ENCODE measurements around the gene ZBTB20.
"Not testable (repeated sequence)": the region's sequence is repeated elsewhere in the genome, so short reads cannot be mapped to it uniquely, and the experiment has no call there.

The ZBTB20 gene

GRCh38 chr3:115146418-115147328, at the start of gene ZBTB20:
Gene ZBTB20, minus strand, starts transcription at chr3:115147288.
- DNase-seq = peak; percentile 45

- DNase-seq = no peak
Measured at GRCh38 chr3:115194476-115194875, 47.4 kb upstream of the ZBTB20 start.

- no peak for DNase-seq
Measured at GRCh38 chr3:115190747-115191146, 43.7 kb upstream of the ZBTB20 start.

- DNase-seq = peak; percentile 13
Measured at GRCh38 chr3:115187149-115187757, 40.2 kb upstream of the ZBTB20 start.

- DNase-seq = no peak
Measured at GRCh38 chr3:115186351-115187148, 39.5 kb upstream of the ZBTB20 start.

- DNase-seq = not testable (repeated sequence)
Measured at GRCh38 chr3:115184859-115185572, 37.9 kb upstream of the ZBTB20 start.

GRCh38 chr3:115178930-115179329, 31.8 kb upstream of the ZBTB20 start:
- DNase-seq = not testable (repeated sequence)

GRCh38 chr3:115169808-115170207, 22.7 kb upstream of the ZBTB20 start:
- DNase-seq = no peak

GRCh38 chr3:115165701-115166100, 18.6 kb upstream of the ZBTB20 start:
- no peak for DNase-seq

- no peak for DNase-seq
Measured at GRCh38 chr3:115165266-115165665, 18.2 kb upstream of the ZBTB20 start.

- DNase-seq = no peak
Measured at GRCh38 chr3:115164374-115165221, 17.5 kb upstream of the ZBTB20 start.

- DNase-seq = no peak
Measured at GRCh38 chr3:115162759-115163158, 15.7 kb upstream of the ZBTB20 start.

GRCh38 chr3:115161866-115162265, 14.8 kb upstream of the ZBTB20 start:
- no peak for DNase-seq

GRCh38 chr3:115161168-115161834, 14.2 kb upstream of the ZBTB20 start:
- no peak for DNase-seq

GRCh38 chr3:115160295-115160694, 13.2 kb upstream of the ZBTB20 start:
- DNase-seq = no peak

GRCh38 chr3:115156046-115156654, 9.1 kb upstream of the ZBTB20 start:
- DNase-seq = no peak

- DNase-seq = no peak
Measured at GRCh38 chr3:115154611-115155010, 7.5 kb upstream of the ZBTB20 start.

GRCh38 chr3:115151921-115152320, 4.8 kb upstream of the ZBTB20 start:
- no peak for DNase-seq

GRCh38 chr3:115148142-115148790, 1.2 kb upstream of the ZBTB20 start:
- DNase-seq = peak; percentile 52

All from KG1 (cell line).